Measurements from ENCODE around the gene RASA3.

Gene RASA3

DNA sequence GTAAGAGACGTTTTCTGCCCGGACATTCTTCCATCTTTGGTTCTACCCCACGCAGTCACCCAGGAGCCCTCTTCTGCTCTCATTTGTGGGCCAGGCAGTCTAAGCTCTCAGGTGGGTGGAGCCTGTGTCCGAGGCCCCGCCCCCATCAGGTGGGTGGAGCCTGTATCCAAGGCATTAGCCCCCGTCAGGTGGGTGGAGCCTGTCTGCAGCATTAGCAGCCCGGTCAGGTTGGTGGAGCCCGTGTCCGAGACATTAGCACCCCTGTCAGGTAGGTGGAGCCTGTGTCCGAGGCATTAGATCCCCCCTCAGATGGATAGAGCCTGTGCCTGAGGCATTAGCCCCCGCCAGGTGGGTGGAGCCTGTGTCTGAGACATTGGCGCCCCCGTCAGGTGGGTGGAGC lies 113.1 kb downstream of the RASA3 start:
- peak; percentile 51 for DNase-seq (ENCODE audit: low spot score)

DNA sequence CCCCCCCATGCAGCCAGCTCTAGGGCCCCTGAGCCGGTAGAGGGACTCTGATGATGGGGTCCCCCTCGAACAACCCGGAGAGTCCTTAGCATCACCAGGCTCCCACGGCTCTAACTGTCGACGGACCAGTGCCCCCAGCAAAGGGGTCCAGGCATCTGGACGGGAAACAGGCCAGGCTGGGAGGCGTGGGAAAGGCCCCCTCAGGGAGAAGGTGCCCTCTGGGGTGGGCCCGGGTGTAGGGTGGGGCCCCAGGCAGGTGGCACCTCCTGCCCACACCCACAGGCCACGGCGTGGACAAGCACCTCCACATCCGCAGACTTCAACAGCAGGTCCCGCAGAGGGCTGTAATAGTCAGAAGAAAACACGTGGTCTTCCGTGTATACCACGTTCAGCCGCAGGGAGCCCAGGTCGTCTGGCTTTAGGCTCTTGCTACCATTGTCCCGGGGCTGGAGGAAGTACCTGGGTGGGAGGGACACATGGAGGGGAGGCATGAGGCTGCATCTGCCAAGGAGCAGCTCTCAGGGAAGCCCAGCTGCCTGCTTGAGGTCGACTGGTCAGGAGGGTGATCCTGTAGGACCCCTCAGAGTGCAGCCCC lies 113.9 kb downstream of the RASA3 start:
- DNase-seq (ENCODE audit: low spot score), result no peak

DNA sequence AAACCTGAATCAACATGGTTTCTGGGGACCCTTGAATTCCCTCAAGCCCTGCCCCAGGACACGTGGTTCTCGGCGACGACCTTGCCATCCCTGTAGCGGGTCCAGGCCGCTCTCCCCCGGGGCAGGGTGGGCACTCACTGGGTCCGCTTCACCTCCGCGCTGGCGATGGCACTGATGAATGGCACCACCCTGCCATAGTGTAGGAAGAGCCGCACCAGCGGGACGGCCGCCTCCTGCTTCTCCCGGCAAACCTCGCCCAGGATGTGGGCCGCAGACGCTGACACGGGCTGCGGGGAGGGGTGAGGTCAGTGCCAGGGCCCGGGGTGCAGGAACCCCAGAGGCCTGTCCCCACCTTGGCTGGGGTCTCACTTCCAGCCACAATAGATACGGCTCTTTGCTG lies 114.5 kb downstream of the RASA3 start:
- DNase-seq (ENCODE audit: low spot score), result no peak

DNA sequence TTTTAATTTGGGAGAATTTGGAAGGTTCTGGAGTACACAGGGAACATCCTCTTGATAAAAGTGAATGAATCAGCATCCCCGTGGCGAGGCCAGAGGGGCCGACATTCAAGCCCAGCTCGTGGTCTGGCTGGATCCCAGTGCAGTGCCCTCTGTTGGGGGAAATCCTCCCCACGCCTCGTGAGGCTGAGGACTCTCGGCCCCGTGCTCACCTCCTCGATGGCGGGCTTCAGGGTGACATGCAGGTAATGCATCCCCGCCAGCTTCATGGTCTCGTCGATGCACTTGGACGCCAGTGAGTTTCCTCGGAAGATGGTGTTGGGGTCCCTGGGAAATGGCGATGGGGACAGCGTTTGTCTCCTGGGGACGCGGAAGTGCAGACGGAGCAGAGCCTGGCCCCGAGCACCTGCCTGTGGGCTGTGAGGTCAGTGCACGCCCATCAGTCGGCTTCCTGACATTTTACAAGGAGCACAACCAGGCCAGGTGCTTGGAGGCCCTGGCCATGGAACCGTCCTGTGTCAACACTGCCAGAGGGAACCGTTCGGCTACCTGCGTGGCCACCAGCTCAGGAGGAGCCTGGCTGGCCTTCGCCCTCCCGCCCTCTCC lies 115.3 kb downstream of the RASA3 start:
- DNase-seq (ENCODE audit: low spot score), result no peak

DNA sequence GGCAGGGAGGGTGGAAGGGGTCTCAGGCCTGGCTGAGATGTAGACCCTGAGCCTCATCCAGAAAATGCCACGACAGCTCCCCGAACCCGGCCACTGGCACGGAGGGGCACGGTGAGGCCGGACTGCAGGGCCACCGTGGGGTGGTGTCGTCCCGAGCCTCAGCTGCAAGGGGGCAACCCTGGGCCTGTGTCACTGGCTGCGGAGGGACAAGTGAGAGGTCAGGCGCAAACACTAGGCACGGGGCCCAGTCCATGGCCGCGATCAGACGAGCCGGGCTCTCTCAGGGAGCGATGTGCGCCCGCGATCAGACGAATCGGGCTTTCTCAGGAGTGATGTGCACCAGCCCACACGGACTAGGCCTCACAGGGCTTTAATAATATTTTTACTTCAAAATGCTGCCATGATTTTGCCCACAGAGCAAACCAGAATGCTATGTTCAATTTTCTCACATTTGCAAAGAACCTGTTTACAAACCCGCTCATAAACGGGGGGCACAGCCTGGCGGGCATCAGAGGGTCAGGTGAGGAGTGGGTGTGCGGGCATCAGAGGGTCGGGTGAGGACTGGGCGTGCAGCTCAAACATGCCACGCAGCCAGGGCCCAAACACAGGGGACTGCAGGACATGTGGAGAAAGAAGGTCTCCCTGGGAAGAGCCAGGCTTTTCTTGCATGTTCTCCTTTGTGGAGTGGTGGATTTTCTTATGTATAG lies 115.9 kb downstream of the RASA3 start:
- DNase-seq (ENCODE audit: low spot score), result no peak

DNA sequence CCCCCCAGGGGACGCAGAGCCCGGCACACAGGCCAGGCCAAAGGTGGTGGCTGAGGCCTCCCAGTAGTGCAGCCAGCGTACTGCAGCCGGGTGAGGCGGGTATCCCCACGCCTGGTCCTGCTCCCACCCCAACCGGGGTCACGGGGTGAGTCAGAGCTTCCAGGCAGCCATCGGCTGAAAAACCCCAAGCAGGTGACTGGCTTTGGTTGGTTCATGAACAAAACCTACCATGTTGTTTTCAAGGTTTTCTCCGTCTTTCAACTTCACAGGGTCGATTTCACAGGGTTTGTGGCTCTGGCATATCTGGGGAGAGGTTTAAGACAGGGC lies 116.5 kb downstream of the RASA3 start:
- no peak for DNase-seq (ENCODE audit: low spot score)

DNA sequence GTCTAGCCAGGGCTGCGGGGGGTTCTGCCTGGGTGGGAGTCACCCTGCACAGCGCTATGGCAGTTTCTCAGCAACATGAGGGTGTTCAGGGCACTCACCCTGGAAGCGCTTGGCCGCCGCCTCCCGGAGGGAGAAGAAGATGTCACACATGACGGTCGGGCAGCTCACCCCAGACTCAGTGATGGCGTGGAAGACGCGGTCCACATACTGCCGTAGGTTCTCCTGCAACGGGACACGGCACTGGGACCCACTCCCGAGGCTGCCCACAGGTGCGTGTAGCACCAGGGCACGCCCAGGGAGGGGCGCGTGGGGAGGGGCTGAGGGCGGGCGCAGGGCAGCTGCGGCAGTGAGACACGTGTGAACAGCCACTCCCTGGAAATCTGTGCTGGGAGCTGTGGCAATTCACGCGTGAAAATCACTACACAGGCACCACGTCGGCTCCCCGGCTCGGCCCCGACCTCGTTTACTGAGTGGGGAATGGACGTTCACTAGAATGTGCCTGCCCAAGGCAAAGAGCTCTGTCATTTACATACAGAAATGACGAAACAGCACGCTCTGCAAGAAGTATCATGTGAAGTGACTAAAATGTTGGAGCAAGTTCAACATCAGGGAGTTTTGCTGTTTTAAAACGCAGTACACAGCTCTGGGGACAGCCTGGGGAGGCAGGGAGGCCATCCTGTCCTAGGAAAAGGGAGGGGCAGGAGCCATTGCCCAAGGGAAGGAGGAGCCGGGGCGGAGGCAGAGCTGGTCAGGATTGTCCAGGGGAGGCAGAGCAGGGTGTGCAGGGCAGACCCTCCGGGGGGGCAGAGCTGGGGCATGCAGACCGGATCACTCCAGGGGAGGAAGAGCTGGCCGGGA lies 117.1 kb downstream of the RASA3 start:
- DNase-seq (ENCODE audit: low spot score), result no peak

DNA sequence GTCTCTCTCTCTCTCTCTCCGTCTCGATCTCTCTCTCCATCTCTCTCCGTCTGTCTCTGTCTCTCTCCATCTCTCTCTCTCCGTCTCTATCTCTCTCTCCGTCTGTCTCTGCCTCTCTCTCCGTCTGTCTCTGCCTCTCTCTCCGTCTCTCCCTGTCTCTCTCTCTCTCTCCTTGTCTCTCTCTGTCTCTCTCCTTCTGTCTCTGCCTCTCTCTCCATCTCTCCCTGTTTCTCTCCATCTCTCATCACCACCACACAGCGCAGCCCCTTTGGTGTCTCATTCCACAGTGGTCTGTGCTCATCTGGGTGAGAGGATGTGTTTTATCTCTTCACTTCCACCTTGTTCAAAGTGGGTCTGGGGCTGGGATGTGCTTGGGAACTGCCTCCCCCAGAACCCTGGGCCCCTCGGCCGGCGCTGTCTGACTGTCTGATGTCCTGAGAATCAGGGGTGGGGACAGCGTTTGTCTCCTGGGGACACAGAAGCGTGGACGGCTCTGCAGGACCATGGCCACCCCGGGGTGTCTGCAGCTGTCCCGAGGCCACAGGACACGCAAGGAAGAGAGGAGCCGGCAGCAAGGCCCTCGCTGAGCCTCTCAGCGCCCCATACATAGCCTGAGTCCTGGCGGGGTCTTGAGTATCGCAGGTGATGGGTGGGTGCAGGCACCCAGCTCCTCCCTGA lies 118.3 kb downstream of the RASA3 start:
- no peak for DNase-seq (ENCODE audit: low spot score)

DNA sequence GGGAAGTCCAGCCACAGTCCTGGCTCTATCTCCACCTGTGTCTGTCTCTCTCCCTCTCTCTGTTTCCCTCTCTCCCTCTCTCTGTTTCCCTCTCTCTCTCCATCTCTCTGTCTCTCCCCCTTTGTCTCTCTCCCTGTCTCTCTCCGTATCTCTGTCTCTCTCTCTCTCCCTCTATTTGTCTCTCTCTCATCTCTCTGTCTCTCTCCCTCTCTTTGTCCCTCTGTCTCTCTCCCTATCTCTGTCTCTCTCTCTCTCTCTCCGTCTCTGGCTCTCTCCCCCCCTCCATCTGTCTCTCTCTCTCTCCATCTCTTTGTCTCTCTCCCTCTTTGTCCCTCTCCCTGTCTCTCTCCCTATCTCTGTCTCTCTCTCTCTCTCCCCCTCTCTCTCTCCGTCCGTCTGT lies 119.1 kb downstream of the RASA3 start:
- no peak for DNase-seq (ENCODE audit: low spot score)

DNA sequence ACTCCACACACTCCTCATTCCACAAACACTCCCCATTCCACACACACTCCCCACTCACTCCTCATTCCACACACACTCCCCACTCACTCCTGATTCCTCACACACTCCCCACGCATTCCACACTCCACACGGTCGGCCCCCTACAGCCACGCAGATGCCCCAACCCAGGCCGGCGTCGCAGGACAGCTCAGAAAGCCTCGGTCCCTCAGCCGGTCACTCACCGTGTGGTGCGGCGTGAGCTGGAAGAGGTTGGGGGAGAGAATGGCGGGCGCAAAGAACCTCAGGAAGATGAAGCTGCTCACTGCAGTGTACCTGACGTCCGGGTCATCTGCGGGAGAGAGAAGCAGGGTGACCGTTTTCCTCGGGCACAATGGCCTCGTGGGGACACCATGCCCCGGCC lies 119.5 kb downstream of the RASA3 start:
- no peak for DNase-seq (ENCODE audit: low spot score)

DNA sequence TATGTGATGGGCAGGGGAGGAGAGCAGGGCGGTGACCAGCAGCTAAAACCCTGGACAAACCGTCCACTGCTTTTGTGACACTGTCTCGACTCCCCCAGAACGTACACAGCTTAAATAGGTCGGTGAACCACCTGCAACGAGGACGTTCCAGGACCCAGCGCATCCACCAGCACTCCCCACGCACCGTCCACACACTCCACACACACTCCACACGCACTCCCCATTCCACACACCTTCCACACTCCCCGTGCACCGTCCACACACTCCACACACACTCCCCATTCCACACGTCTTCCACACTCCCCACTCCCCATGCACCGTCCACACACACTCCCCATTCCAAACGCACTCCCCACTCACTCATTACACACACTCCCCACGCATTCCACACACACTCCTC lies 120.3 kb downstream of the RASA3 start:
- no peak for DNase-seq (ENCODE audit: low spot score)

DNA sequence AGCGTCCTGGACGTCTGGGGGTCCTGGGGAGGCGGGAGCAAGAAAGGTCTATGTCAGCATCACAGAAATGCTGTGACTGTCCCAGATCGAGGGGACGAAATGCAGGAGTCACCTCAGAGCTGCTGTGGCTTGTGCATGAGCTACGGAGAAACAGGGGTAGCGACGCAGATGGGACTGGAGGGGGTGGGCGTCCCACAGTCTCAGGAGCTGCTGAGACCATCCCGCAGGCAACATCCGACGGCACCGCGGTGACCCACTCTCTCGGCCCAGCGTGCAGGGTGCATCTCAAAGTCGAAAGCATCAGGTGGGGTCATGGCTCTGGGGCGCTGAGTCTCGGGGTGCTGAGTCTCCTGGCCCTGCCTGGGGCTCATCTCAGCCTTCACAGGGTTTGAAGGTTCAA lies 121.2 kb downstream of the RASA3 start:
- no peak for DNase-seq (ENCODE audit: low spot score)

DNA sequence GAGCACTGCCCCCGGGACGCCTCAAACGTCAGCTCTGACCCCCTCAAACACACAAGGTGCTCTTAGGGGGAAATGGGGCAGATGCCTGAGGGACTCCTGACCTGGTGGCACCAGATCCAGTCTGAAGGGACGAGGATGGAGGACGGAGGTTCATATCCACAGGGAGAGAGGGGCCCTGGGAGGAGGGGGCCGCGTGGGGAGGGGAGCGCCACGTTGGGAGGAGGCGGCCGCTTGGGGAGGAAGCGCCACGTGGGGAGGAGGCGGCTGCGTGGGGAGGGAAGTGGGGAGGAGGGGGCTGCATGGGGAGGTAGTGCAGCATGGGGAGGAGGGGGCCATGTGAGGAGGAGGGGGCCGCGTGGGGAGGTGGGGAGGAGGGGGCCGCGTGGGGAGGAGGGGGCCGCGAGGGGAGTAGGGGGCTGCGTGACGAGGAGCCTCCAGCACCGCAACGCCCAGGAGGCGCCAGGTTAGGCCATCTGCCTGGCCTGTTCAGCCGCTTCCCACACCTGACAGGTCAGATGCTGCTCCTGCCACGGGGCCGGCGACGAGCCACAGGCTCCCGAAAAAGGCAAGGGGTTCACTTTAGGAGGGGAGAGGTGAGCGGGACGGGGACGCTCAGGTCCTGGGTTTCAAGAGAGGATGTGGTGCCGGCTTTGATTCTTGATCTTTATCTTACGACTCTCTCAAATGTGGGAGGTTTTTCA lies 121.9 kb downstream of the RASA3 start:
- DNase-seq (ENCODE audit: low spot score), result no peak

DNA sequence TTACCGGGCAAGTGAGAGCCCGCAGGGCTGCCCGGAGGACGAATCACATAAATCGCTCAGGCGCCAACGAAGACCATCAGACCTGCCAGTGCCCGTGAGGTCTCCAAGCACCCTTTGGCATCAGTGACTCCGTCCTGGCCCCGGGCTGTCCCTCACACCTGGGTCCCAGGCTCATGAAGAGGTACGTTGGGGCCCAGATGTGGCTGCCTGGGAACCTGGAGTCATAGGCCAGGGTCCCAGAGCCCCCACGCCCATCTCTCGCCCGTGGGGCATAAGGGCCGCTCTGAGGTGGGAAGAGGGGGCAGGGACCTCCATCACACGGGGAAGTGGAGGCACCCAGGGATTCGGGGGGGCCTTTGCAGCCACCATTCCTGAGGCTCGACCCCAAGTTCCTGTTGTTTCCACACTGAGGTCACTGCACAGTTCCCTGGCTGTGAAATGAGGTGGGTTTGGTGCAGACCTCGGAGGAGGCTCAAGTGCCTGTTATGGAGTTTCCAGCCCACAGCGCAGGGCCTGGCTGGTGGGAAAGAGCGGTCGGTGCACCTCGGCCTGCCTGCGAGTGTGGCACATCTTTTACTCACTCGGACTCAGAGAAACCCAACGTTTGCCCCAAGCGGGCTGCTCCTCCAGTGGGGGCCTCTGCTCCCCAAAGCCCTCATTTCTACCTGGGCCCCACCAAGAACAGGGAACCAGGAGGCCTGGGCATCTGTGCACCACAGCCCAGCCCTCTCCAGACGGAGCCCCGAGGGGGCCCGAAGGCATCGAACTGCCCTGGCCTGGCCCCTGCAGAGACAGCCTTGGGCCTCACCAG lies 122.6 kb downstream of the RASA3 start:
- no peak for DNase-seq (ENCODE audit: low spot score)

DNA sequence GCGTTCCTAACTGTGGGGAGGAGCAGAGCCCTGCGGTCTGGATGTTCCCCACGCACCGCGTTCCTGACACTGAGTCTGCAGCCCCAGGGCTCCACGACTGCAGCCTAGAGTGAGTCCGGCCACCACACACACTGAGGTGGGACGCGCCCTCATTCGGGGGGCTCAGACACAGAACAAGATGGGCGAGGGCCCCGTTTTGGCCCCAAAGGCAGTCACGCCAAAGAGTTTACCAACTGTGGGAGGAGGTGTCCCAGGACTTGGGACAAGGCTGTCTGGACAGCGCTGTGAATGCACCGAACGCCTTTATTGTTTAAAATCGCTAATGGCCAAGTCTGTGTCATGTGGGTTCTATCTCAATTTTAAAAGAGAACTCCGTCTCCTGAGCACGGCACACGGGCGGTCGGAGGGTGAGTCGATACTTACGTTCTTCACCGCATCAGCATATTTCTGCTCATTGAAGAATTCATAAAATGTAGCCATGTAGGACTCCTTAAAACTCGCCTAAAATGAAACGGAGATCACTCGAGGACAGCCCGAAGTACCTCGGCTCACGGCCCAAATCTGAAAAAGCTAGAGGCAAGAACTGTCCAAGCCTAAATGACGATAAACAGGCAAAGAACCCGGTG lies 123.3 kb downstream of the RASA3 start:
- DNase-seq (ENCODE audit: low spot score), result no peak

DNA sequence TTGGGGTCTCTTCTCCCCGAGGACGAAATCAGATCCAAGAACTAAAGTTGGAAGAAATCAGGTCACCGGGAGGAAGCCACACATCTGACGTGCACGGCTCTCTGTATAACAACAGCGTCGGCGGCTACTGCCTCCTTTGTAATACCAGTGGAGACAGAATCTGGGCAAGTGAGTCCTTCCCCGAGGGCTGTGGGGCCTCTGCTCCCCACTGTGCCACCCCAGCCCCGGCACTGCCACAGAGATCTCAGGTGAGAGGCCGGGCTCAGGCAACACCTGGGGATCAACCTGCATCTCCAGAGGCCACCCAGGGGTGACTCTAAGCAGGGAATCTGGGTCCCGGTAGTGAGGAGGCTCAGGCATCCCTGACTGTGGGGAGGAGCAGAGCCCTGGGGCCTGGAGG lies 124.9 kb downstream of the RASA3 start:
- DNase-seq (ENCODE audit: low spot score), result no peak

DNA sequence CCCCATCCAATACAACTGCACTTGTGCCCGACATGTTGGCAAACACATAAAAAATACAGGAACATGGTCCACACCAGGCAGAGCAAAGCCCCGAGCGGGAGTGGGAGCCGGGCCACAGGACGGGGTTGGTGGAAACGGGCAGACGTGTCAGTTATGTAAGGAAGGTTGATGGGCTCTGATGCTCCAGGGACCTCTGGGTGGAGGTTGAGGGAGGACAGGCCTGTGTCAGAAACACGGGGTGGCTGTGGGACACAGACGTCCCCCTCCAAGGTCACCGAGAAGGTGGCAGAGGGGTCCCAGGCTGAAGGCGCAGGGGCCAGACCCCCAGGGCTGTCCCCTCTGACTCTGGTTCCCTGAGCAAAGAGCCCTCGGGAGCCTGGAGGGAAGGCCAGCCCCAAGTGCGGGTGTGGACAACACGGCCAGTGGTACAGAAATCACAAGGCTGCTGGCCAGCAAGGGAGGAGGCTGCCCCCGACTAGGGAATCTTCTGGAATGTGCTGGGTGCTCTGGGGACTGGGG lies 127.2 kb downstream of the RASA3 start:
- no peak for DNase-seq (ENCODE audit: low spot score)

DNA sequence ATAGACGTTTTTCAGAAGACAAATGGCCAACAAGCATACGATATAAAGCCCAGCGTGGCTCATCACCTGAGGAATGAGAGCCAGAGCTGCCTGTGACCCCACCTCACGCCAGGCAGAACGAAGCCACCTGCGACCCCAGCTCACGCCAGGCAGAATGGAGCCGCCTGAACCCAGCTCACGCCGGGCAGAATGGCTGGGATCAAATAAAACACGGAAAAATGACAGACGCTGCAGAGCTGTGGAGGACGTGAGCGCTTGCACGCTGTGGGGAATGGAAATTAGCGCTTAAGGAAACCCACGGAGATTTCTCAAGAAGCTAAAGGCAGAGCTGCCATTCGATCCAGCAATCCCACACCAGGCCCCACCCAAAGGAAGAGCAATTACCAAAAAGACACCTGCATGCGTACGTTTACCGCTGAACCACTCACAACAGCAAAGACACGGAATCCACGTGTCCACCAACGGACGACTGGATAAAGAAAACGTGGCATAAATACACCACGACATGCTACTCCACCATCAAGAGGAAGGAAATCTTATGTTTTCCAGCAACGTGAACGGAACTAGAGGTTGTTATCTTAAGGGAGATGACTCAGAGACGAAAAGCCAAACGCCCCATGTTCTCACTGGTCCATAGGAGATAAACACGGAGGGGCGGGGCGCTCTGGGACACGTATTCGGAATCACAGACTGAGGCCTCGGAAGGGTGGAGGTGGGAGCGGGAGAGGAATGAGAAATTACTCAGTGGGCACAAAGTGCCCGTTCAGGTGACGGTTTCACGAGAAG lies 127.8 kb downstream of the RASA3 start:
- DNase-seq (ENCODE audit: low spot score), result no peak

DNA sequence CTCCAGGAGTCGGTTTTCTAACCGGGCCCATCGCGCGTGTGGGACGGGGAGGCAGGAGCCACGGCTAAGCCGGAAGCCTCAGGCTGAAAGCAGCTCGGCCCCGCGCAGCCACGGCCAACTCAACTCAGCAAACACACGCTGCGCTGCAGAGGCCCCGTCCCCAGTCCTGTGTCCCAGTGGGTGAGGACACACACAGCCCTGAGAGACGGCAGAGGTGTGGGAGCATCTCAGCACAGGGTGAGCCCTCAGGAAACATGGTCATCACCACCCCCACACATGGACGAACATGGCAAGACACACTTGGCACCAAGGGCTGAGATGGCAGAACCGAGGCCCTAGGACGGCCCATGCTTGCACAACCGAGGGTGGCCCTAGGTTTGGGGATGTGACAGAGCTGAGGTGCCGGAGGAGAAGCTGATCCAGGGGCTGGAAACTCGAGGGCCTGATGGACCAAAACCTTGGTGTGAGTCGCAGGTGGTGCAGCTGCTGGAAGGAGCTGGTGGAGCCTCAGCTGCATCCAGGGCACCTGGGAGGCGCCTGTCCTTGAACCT lies 129.6 kb downstream of the RASA3 start:
- no peak for DNase-seq (ENCODE audit: low spot score)

All from GM03348 (cell line).